HG03521 (cell line): ENCODE measurements around the gene CEP41.

Source experiments
- ATAC-seq: cut with Tn5 transposase; IDR thresholded peaks from one replicate; pipeline ENCODE4 v1.9.1; 2021; ENCODE audit warnings: mild to moderate bottlenecking, moderate library complexity; ENCODE audit not compliant: unreplicated experiment

The CEP41 gene

GRCh38 chr7:130372402-130373165 is 68.2 kb downstream of the CEP41 start:
- ATAC-seq, result no peak

- no peak for ATAC-seq
Measured at GRCh38 chr7:130371046-130371445, 69.8 kb downstream of the CEP41 start.

- ATAC-seq, result no peak
Measured at GRCh38 chr7:130369831-130370550, 70.8 kb downstream of the CEP41 start.

GRCh38 chr7:130369110-130369711 is 71.6 kb downstream of the CEP41 start:
- no peak for ATAC-seq

- ATAC-seq, result no peak
Measured at GRCh38 chr7:130367836-130368746, 72.7 kb downstream of the CEP41 start.

GRCh38 chr7:130367088-130367755 is 73.6 kb downstream of the CEP41 start:
- no peak for ATAC-seq

GRCh38 chr7:130366564-130366963 is 74.3 kb downstream of the CEP41 start:
- ATAC-seq, result no peak

- ATAC-seq, result no peak
Measured at GRCh38 chr7:130365511-130366441, 75.0 kb downstream of the CEP41 start.

- ATAC-seq, result no peak
Measured at GRCh38 chr7:130365088-130365487, 75.7 kb downstream of the CEP41 start.

GRCh38 chr7:130364451-130364850 is 76.4 kb downstream of the CEP41 start:
- no peak for ATAC-seq

GRCh38 chr7:130363026-130363847 is 77.6 kb downstream of the CEP41 start:
- ATAC-seq, result no peak

- no peak for ATAC-seq
Measured at GRCh38 chr7:130362251-130362816, 78.5 kb downstream of the CEP41 start.

- no peak for ATAC-seq
Measured at GRCh38 chr7:130361681-130362080, 79.1 kb downstream of the CEP41 start.

- ATAC-seq, result no peak
Measured at GRCh38 chr7:130360518-130360917, 80.3 kb downstream of the CEP41 start.

- no peak for ATAC-seq
Measured at GRCh38 chr7:130359276-130359857, 81.4 kb downstream of the CEP41 start.

GRCh38 chr7:130358471-130358870 is 82.3 kb downstream of the CEP41 start:
- no peak for ATAC-seq

- no peak for ATAC-seq
Measured at GRCh38 chr7:130356876-130357611, 83.8 kb downstream of the CEP41 start.
